PFSK-1 (cell line): Measurements from ENCODE around the gene SFR1.

Source experiments
- POLR2AphosphoS5 ChIP-seq: IDR thresholded peaks from 2 replicates; pipeline ENCODE4 v1.6.1; 2012; ENCODE audit warnings: low read depth, mild to moderate bottlenecking, control low read depth, low read length, moderate library complexity
- SIN3A ChIP-seq: IDR thresholded peaks from 2 replicates; pipeline ENCODE4 v1.6.1; 2012; ENCODE audit warnings: mild to moderate bottlenecking, low read length, moderate library complexity, borderline replicate concordance; ENCODE audit not compliant: insufficient read depth
- TAF1 ChIP-seq: IDR thresholded peaks from 2 replicates; pipeline ENCODE4 v1.6.1; 2012; ENCODE audit warnings: low read length, control low read depth, borderline replicate concordance; ENCODE audit not compliant: insufficient read depth

GRCh38 chr10:104080762-104081161 lies 41.2 kb upstream of the SFR1 start:
- TF ChIP-seq SIN3A, result no peak
- no peak for TF ChIP-seq POLR2AphosphoS5
- TF ChIP-seq TAF1, result no peak
